Measurements from ENCODE around the gene CD300LF. TPM values are rescaled to one million over a fixed set of nuclear protein-coding genes. Genes with fewer than 3 reads are reported as not detected.

CD300LF gene
- total RNA-seq, 1 experiment from 2014 or later: not detected

- Histone ChIP-seq H3K4me3 (no peak overlapping the region), H3F3A (ENCODE audit: insufficient read depth, low read depth) (no peaks in the 10 kb centered on the region), H3K27me3 (ENCODE audit: insufficient read depth, low read depth) (peaks cover 94% of the 10 kb centered on the region), H3K79me2 (ENCODE audit: low read depth) (no peaks in the 10 kb centered on the region), H3K27ac (no peak overlapping the region), H2AFZ (no peak overlapping the region), H3K4me1 (replicated peaks; ENCODE audit: insufficient read depth) (no peaks in the 10 kb centered on the region), H3K9me2 (ENCODE audit: insufficient read depth) (no peaks in the 10 kb centered on the region), H3K36me3 (ENCODE audit: low read depth) (no peaks in the 10 kb centered on the region), H3K9me3 (ENCODE audit: insufficient read depth, low read depth) (no peaks in the 10 kb centered on the region), H3K4me2 (no peak overlapping the region), H4K20me1 (ENCODE audit: insufficient read depth) (no peaks in the 10 kb centered on the region)
- ChIA-PET CTCF (no interaction called here), POLR2A (ENCODE audit: unreplicated experiment) (no interaction called here)
- intact Hi-C loops (cut with micrococcal nuclease; ENCODE audit: unreplicated experiment): no loop called here
- no peak for DNase-seq
- BruUV-seq (replicated peaks): no TSS peak
- TF ChIP-seq CTCF (conservative IDR thresholded peaks at IDR 0.05): no peak
- TF ChIP-seq EZH2 (IDR thresholded peaks at IDR 0.05; ENCODE audit: low read depth): no peak
Measured at GRCh38 chr17:74679374-74679773, 33.3 kb downstream of the CD300LF start.

GRCh38 chr17:74678541-74678940 is 34.2 kb downstream of the CD300LF start:
- H3K27me3 ChIP-seq (ENCODE audit: insufficient read depth, low read depth): peaks cover 98% of the 10 kb centered on the region
- no peak for DNase-seq

DNA sequence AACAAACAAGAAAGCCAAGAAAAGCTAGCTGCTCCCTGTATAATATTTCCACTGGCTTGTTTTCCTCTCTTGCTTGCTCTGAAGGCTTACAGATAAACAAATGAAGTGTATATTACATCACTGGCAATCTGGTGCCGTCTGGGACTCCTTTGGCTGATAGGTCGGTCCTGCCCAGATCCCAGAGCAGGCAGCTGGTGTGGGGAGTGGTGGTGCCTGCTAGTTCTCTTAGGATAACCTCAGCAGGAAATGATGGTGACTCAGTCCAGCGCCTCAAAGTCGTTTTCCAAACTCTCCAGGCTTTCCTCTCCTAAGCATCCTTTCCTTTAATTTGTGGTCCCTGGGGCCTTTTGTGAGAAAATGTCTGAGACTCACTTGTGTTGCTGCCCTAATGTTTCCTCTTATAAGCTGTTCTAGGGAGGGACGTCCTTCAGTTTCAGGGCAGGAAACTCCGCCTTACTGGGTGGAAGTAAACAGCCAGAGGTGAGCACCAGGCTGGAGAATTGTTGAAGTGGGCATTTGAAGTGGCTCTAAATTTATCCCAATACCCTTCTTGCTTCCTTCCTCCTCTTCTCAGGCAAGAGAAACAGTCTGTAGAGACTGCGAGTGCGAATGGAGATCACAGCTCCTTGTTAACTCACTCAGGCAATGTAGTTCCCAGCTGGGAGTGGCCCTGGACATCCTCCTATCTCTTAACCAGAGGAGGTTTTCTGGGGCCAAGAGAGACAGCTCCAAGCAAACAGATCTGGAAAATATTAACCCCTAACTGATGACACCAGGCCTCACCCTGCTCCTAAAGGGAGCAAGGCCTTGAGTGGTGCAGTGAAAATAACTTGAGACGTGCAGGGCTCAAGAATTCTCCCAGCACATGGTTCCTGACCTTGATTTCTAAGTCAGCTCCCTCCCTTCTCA is 34.9 kb downstream of the CD300LF start:
- Histone ChIP-seq H3K4me3 (no peak overlapping the region), H3K79me2 (ENCODE audit: low read depth) (no peaks in the 10 kb centered on the region), H3K4me2 (no peak overlapping the region), H3K27ac (no peak overlapping the region), H3K9me2 (ENCODE audit: insufficient read depth) (no peaks in the 10 kb centered on the region), H3K27me3 (ENCODE audit: insufficient read depth, low read depth) (peaks cover 98% of the 10 kb centered on the region), H3K9me3 (ENCODE audit: insufficient read depth, low read depth) (no peaks in the 10 kb centered on the region), H3F3A (ENCODE audit: insufficient read depth, low read depth) (no peaks in the 10 kb centered on the region), H3K4me1 (replicated peaks; ENCODE audit: insufficient read depth) (no peaks in the 10 kb centered on the region), H4K20me1 (ENCODE audit: insufficient read depth) (no peaks in the 10 kb centered on the region), H3K36me3 (ENCODE audit: low read depth) (no peaks in the 10 kb centered on the region), H2AFZ (no peak overlapping the region)
- TF ChIP-seq CTCF (conservative IDR thresholded peaks at IDR 0.05) (no peak), EZH2 (IDR thresholded peaks at IDR 0.05; ENCODE audit: low read depth) (no peak)
- BruUV-seq (replicated peaks): no TSS peak
- CTCF ChIA-PET: interaction anchor here (0.5 kb wide), 1 partner anchor 36 kb away, joined by 3 read pairs; no protein-coding TSS in a partner anchor
- no peak for DNase-seq
- intact Hi-C loops (cut with micrococcal nuclease; ENCODE audit: unreplicated experiment): no loop called here
- POLR2A ChIA-PET (ENCODE audit: unreplicated experiment): no interaction called here

More at GRCh38 chr17:74678541-74678940, 34.2 kb downstream of the CD300LF start:
- no peaks in the 10 kb centered on the region for H3F3A ChIP-seq (ENCODE audit: insufficient read depth, low read depth)
- H3K4me1 ChIP-seq (replicated peaks; ENCODE audit: insufficient read depth): no peaks in the 10 kb centered on the region
- H3K36me3 ChIP-seq (ENCODE audit: low read depth): no peaks in the 10 kb centered on the region
- TF ChIP-seq EZH2 (IDR thresholded peaks at IDR 0.05; ENCODE audit: low read depth) (no peak), CTCF (conservative IDR thresholded peaks at IDR 0.05) (no peak)
- POLR2A ChIA-PET (ENCODE audit: unreplicated experiment): no interaction called here
- H2AFZ ChIP-seq: no peak overlapping the region
- no peaks in the 10 kb centered on the region for H3K79me2 ChIP-seq (ENCODE audit: low read depth)
- BruUV-seq (replicated peaks): no TSS peak
- H3K27ac ChIP-seq: no peak overlapping the region
- no peaks in the 10 kb centered on the region for H4K20me1 ChIP-seq (ENCODE audit: insufficient read depth)
- H3K9me3 ChIP-seq (ENCODE audit: insufficient read depth, low read depth): no peaks in the 10 kb centered on the region
- intact Hi-C loops (cut with micrococcal nuclease; ENCODE audit: unreplicated experiment): no loop called here
- H3K9me2 ChIP-seq (ENCODE audit: insufficient read depth): no peaks in the 10 kb centered on the region
- CTCF ChIA-PET: no interaction called here
- no peak overlapping the region for H3K4me3 ChIP-seq
- no peak overlapping the region for H3K4me2 ChIP-seq
